Activated naive CD4-positive, alpha-beta T cell treated with anti-CD3 and anti-CD28 coated beads, Interleukin-2, amount 10 ng/mL, durations not matched to agents 7 days and 5 days (primary cell): ENCODE measurements around the gene PAGE3.

Experiments
- CTCF ChIA-PET: fragments of 350-600 bp; sonication (Branson Sonifier 250); formaldehyde crosslinking; loops from one replicate; lab custom pipeline; 2021; ENCODE audit warnings: antibody characterized with exemption; lab: Charles Lee
- DNase-seq: peaks from one replicate; pipeline ENCODE4 v3.0.0-alpha.2; 2020
- H3K27ac Mint-ChIP-seq: one replicate; pipeline ENCODE4 v1.8.0; 2021; ENCODE audit warnings: mild to moderate bottlenecking, moderate library complexity, mixed read lengths
- H3K27me3 Mint-ChIP-seq: one replicate; pipeline ENCODE4 v1.8.0; 2021; ENCODE audit warnings: mild to moderate bottlenecking, mixed read lengths
- H3K36me3 Mint-ChIP-seq: one replicate; pipeline ENCODE4 v1.8.0; 2021; ENCODE audit warnings: mixed read lengths
- H3K4me1 Mint-ChIP-seq: one replicate; pipeline ENCODE4 v1.8.0; 2021; ENCODE audit warnings: mixed read lengths
- H3K4me3 Mint-ChIP-seq: one replicate; pipeline ENCODE4 v1.8.0; 2021; ENCODE audit warnings: mild to moderate bottlenecking, moderate library complexity, mixed read lengths
- H3K9me3 Mint-ChIP-seq: one replicate; pipeline ENCODE4 v1.8.0; 2021; ENCODE audit warnings: mixed read lengths

PAGE3 gene, protein sequence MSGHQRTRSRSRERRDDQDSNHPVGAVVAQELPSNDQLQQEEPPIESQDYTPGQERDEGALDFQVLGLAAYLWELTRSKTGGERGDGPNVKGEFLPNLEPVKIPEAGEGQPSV

GRCh38 chrX:55264816-55265215 is at the start of gene PAGE3:
Gene PAGE3, minus strand, starts transcription at chrX:55264916. Its CDS starts 1,013 bp downstream, at chrX:55263903.
- Mint-ChIP-seq H3K4me3 (no peak within 1 kb of the TSS), H3K27me3 (no peaks in the 10 kb centered on the region), H3K4me1 (no peaks in the 10 kb centered on the region), H3K27ac (no peak within 1 kb of the TSS), H3K36me3 (no peaks in the 10 kb centered on the region), H3K9me3 (no peaks in the 10 kb centered on the region)
- CTCF ChIA-PET, result no interaction called here
- no peak for DNase-seq

- no peak for DNase-seq
- H3K4me3 Mint-ChIP-seq, result no peak overlapping the region
- H3K27ac Mint-ChIP-seq, result no peak overlapping the region
- H3K4me1 Mint-ChIP-seq, result no peaks in the 10 kb centered on the region
- CTCF ChIA-PET, result no interaction called here
- H3K36me3 Mint-ChIP-seq, result no peaks in the 10 kb centered on the region
- no peaks in the 10 kb centered on the region for H3K9me3 Mint-ChIP-seq
- no peaks in the 10 kb centered on the region for H3K27me3 Mint-ChIP-seq
Observed at GRCh38 chrX:55312655-55313054, 47.9 kb upstream of the PAGE3 start.

DNA sequence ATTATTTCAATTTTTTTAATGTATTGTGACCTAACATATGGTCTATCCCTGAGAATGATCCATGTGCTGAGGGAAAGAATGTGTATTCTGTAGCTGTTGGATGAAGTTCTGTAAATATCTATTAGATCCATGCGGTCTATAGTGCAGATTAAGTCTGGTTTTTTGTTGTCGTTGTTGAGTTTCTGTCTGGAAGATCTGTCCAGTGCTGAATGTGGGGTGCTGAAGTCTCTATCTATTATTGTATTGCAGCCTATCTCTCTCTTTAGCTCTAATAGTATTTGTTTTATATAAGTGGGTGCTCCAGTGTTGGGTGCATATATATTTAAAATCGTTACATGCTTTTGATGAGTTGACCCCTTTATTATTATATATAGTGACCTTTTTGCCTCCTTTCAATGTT is 26.2 kb upstream of the PAGE3 start:
- Mint-ChIP-seq H3K9me3 (no peaks in the 10 kb centered on the region), H3K4me1 (no peaks in the 10 kb centered on the region), H3K4me3 (no peak overlapping the region), H3K27me3 (no peaks in the 10 kb centered on the region), H3K36me3 (no peaks in the 10 kb centered on the region), H3K27ac (no peak overlapping the region)
- DNase-seq, result no peak
- CTCF ChIA-PET, result no interaction called here

- no peak overlapping the region for H3K4me3 Mint-ChIP-seq
- DNase-seq, result no peak
- CTCF ChIA-PET, result no interaction called here
- no peaks in the 10 kb centered on the region for H3K27me3 Mint-ChIP-seq
- H3K27ac Mint-ChIP-seq, result no peak overlapping the region
- H3K36me3 Mint-ChIP-seq, result no peaks in the 10 kb centered on the region
- H3K9me3 Mint-ChIP-seq, result no peaks in the 10 kb centered on the region
- no peaks in the 10 kb centered on the region for H3K4me1 Mint-ChIP-seq
Observed at GRCh38 chrX:55279832-55280231, 15.1 kb upstream of the PAGE3 start.

- Mint-ChIP-seq H3K9me3 (no peaks in the 10 kb centered on the region), H3K27ac (no peak overlapping the region), H3K4me3 (no peak overlapping the region), H3K27me3 (no peaks in the 10 kb centered on the region), H3K36me3 (no peaks in the 10 kb centered on the region), H3K4me1 (no peaks in the 10 kb centered on the region)
- CTCF ChIA-PET, result no interaction called here
- no peak for DNase-seq
Observed at GRCh38 chrX:55260806-55261205, 3.9 kb downstream of the PAGE3 start.

DNA sequence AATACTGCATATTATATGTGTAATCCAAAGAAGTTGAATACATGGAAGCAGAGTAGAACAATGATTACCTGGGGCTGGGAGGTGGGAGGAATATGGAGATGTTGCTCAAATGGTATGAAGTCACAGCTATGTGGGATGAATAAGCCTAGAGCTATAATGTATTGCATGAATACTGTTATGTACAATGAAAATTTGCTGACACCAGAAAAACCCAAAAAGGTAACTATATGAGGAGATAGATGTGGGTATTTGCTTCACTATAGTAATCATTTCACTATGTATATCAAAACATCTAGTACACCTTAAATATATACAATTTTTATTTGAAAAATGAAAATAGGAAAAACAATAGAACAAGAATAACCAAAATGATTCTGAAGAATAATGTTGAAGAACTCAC is 11.2 kb downstream of the PAGE3 start:
- no peak for DNase-seq
- CTCF ChIA-PET, result no interaction called here
- H3K4me1 Mint-ChIP-seq, result no peaks in the 10 kb centered on the region
- H3K36me3 Mint-ChIP-seq, result no peaks in the 10 kb centered on the region
- H3K27ac Mint-ChIP-seq, result no peak overlapping the region
- no peaks in the 10 kb centered on the region for H3K27me3 Mint-ChIP-seq
- H3K4me3 Mint-ChIP-seq, result no peak overlapping the region
- no peaks in the 10 kb centered on the region for H3K9me3 Mint-ChIP-seq

DNA sequence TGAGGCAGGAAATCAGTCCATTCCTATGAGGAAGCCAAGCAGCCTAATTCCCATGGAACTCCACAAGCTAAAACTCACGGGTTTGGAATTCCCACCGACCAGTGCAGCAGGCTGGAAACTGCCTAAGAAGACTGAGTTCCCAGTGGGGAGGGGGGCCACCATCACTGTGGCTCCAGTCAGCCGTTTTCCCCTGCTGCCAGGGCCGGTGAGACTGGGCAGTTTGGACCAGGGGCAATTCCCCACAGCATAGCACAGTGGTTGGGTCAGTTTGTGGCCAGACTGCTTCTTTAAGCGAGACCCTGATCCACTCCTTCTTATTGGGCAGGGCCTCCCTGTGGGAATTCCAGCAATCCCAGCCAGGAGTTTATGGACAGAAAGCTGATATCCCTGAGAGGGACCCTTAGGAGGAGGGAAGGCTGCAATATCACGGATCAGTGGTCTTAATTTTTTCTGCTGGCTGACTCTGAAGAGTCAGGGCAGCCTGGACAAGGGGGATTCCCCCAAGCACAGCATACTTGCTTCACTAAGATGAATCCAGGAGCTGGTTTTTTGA is 23.9 kb downstream of the PAGE3 start:
- no peak overlapping the region for H3K27ac Mint-ChIP-seq
- no peaks in the 10 kb centered on the region for H3K27me3 Mint-ChIP-seq
- H3K9me3 Mint-ChIP-seq, result no peaks in the 10 kb centered on the region
- H3K36me3 Mint-ChIP-seq, result no peaks in the 10 kb centered on the region
- CTCF ChIA-PET, result no interaction called here
- H3K4me1 Mint-ChIP-seq, result no peaks in the 10 kb centered on the region
- no peak for DNase-seq
- H3K4me3 Mint-ChIP-seq, result no peak overlapping the region

DNA sequence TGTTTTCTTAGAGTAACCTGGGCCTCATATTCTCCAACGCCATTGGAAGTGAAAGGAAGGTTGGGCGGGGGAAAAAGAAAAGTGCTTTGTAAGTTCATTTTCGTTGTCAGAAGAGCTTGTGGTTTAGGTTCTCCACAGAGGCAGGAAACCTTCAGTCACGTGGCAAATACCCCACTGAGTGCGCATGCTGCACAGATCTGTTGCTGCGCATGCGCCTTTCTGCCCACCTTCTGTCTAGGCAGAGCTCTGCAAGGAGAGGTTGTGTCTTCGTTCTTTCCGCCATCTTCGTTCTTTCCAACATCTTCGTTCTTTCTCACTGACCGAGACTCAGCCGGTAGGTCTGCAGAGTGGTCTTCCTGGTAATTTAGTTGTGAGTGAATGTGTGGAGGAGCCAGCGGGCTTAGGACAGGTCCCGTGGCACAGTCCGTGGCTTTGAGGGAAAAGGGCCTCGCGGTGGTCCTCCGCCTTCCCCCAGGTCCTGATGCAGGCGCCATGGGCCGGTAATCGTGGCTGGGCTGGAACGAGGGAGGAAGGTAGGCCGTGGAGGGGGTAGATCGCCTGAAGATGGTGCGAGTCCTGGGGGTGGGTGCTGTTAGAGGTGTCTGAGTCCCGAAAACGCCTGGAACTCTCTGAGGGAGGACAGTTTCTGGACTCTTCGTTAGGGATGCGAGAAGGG is 44.5 kb downstream of the PAGE3 start, which contains the start of gene PAGE5:
Gene PAGE5 (plus strand): TSS at position 228 of the 676 bp plus-strand sequence. CDS start 1,037 bp downstream, outside the sequence.
- Mint-ChIP-seq H3K27ac (no peak within 1 kb of the TSS), H3K4me3 (no peak within 1 kb of the TSS), H3K4me1 (peaks cover 2% of the 10 kb centered on the region), H3K27me3 (no peaks in the 10 kb centered on the region), H3K36me3 (no peaks in the 10 kb centered on the region), H3K9me3 (peaks cover 2% of the 10 kb centered on the region)
- CTCF ChIA-PET, result no interaction called here
- DNase-seq, result no peak

DNA sequence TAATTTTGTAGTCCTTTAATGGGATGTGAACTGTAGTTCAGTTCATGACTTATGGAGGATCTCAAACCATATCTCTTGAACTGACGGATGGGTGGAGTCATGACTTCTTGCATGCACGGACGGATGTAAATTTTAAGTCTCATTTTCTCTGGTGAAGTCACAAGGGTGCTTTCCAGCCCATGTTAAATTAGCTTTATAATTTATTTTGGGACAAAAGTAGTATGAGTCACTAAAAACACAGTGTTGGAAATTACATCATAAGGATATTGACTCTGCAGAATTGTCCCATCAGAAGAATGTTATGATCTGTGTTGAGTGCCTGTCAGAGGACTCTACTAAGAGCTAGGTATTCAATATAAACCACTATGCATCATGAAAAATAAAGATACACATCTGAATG is 51.3 kb downstream of the PAGE3 start:
- DNase-seq, result no peak
- Mint-ChIP-seq H3K4me1 (no peaks in the 10 kb centered on the region), H3K9me3 (no peaks in the 10 kb centered on the region), H3K4me3 (no peak overlapping the region), H3K27me3 (no peaks in the 10 kb centered on the region), H3K27ac (no peak overlapping the region), H3K36me3 (no peaks in the 10 kb centered on the region)
- CTCF ChIA-PET, result no interaction called here

DNA sequence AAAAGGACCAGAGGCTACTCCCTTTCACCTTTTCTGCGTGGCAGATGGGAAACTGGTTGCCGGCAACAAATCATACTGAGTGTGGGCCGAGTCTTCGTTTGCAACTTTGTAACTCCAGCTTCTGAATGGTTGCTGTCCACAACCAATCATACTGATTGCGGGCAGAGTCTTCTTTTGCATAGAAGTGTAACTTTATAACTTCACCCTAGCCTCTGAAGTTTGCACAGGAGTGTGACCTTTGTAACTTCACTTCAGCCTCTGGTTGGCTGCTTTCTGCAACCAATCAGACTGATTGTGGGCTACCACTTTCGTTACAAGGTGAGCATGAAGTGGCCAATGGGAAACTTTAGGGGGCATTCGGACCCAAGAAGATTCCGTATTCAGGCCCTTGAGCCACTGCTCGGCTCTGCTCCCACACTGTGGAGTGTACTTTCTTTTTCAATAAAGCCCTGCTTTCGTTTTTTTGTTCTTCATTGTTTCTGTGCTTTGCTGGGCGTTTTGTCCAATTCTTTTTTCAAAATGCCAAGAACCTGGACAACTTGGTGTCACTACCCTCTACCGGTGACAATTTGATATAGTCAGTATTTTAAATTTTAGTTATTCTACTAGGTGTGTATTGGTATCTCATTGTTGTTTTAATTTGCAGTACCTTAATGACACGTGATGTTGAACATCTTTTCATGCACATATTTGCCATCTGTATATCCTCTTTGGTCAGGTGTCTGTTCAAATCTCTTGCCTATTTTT is 53.6 kb downstream of the PAGE3 start:
- H3K9me3 Mint-ChIP-seq, result no peaks in the 10 kb centered on the region
- CTCF ChIA-PET, result no interaction called here
- no peak overlapping the region for H3K4me3 Mint-ChIP-seq
- H3K36me3 Mint-ChIP-seq, result no peaks in the 10 kb centered on the region
- no peak for DNase-seq
- no peaks in the 10 kb centered on the region for H3K4me1 Mint-ChIP-seq
- no peak overlapping the region for H3K27ac Mint-ChIP-seq
- H3K27me3 Mint-ChIP-seq, result no peaks in the 10 kb centered on the region
